Retinal pigment epithelial cell (primary cell): Measurements from ENCODE around the gene ELOVL5.

ENCODE experiments used
- DNase-seq: peaks from one replicate; pipeline ENCODE4 v3.0.0-alpha.2; 2010; ENCODE audit warnings: low read depth
- H3K4me3 ChIP-seq: 2 replicates; pipeline ENCODE4 v1.5.1; 2011; ENCODE audit warnings: mild to moderate bottlenecking, low read length, control low read depth, moderate library complexity
- TF ChIP-seq, protein P1 (sequence below): conservative IDR thresholded peaks from 2 replicates; pipeline ENCODE4 v1.5.1; 2011; ENCODE audit warnings: low read depth, low read length, control low read depth, inconsistent platforms

The ELOVL5 gene

DNA sequence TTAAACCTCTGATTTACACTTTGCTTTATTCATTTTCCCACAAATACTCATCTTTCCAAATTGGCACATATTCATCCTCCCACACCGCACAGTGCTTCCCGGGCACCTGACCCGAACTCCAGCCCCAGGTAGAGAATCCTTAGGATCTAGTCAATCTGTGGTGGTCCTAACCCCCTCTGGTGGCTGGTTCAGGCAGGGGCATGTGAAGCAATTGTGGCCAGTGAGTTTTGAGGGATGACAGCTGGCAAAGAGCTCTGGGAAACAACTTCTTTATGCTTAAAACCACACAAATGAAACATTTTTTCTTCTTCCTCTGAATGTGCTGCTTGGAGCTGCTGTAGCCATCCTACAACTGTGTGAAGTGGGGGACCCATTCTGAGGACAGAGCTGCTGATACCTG, 54.7 kb downstream of the ELOVL5 start:
- DNase-seq, result no peak
- TF ChIP-seq, protein P1, sequence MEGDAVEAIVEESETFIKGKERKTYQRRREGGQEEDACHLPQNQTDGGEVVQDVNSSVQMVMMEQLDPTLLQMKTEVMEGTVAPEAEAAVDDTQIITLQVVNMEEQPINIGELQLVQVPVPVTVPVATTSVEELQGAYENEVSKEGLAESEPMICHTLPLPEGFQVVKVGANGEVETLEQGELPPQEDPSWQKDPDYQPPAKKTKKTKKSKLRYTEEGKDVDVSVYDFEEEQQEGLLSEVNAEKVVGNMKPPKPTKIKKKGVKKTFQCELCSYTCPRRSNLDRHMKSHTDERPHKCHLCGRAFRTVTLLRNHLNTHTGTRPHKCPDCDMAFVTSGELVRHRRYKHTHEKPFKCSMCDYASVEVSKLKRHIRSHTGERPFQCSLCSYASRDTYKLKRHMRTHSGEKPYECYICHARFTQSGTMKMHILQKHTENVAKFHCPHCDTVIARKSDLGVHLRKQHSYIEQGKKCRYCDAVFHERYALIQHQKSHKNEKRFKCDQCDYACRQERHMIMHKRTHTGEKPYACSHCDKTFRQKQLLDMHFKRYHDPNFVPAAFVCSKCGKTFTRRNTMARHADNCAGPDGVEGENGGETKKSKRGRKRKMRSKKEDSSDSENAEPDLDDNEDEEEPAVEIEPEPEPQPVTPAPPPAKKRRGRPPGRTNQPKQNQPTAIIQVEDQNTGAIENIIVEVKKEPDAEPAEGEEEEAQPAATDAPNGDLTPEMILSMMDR, result peak; percentile 81
- H3K4me3 ChIP-seq, result no peak overlapping the region

DNA sequence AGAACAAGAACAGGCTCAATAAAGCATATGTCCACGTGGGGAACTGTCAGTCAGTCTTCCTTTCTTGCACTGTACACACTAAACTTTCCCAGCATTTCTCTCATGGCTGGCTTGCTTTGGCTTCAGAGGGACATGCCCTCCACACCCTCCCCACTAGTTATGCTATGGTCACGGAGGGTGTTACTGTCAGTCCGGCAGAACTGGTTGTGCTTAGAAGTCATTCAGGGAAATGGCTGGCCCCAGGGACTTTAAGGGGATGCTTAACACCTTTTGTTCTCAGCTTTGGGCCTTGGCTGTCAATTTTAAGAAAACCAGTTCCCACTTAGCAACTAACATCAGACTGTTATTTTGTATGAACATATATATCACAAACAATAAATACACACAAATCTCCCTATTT, 55.1 kb downstream of the ELOVL5 start:
- H3K4me3 ChIP-seq, result no peak overlapping the region
- TF ChIP-seq, protein P1, result no peak
- DNase-seq, result no peak

DNA sequence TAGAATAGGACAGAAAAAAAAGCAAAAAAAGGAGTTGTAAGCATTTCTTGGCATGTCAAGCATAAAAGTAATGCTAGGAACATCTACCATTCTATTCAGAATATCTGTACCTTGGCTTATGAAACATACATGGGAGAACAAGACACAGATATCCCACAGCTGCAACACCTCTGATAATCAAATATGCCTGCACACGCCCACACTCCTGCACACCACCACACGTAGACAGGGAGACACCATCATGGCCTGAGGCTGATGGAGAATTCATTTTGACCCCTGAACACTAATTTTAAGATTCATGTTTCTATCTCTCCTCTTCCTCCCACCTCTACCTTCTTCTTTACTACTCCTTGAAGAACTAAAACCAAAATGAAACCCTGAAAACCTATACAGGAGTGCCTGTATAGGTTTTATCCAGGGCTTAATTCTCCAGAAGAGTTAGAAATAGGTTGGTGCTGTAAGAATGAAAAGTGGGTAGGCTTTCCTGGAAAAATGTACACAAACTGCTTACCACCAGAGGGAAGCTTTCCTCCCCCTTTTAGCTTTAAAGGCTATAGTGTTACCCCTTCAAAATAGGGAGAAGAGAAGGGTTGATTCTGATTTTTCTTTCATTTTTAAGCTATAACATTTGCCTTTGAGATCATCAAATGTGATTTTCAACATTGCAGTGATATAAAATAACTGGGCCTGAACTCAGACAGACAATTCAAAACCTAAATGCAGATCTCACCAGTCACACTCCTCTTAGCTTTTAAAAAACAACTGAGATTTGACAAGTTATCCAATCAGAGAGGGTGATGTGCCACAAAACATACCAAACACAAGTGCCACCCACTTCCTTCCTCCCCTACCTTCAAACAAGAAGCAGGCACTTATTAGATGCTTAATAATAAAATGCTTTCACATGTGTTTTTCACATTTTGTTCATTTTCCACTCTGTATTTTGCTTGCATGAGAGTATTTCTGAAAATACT, 57.9 kb downstream of the ELOVL5 start:
- DNase-seq, result no peak
- TF ChIP-seq, protein P1, result peak; percentile 18
- no peak overlapping the region for H3K4me3 ChIP-seq

DNA sequence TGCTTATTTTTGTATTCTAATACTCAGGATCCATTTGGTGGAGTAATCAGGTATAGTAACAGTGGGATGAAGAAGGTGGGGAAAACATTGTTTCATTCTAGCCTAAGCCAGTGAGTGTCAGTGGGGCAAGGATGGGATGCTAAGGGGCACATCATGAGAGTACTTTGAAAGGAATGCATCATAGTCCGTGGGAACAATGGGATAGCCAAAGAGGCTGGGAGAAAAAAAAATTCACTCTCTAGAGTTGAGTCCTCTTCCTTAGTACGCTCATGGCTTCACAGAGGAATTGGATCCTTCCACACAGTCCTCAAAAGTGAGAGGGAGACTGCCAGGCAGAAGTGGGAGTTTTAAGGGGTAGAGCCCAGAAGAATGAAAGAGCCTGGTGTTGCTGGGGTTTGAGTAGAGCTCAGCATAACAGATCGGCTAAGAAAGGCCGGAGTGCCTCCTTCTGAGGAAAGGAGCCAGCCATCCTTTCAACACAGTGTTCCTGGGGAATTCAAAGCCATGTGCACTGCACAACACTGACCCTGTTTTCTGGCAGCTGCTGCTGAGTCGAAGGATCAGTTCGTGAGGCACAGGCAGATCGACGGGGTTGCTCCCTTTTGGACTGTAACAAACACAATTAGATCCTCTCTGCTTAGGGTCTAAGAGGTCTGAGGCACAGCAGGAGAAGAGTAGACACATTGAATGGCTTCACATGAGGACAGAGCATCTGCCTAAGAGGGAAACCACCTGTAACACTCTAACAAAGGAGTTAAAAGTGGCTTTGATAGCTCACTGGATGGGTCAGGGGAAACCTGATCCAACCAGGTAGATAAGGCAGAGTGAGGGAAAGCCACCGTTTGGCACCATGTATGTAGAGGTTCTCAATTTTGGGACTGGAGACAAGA, 61.2 kb downstream of the ELOVL5 start:
- DNase-seq, result no peak
- TF ChIP-seq, protein P1, result no peak
- no peak overlapping the region for H3K4me3 ChIP-seq

DNA sequence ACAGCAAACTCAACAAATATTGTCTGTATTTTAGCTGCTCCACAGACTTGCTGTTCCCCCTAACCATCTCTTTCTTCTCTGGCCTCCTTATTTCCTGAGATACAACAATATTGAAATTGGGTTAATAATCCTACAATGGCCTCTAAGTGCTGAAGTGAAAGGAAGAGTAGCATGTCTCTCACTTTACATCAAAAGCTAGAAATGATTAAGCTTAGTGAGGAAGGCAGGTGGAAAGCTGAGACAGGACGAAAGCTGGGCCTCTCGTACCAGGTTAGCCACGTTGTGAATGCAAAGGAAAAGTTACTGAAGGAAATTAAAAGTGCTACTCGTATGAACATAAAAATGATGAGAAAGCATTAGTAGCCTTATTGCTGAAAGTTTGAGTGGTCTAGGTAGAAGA, 63.8 kb downstream of the ELOVL5 start:
- DNase-seq, result no peak
- H3K4me3 ChIP-seq, result no peak overlapping the region
- TF ChIP-seq, protein P1, result no peak

DNA sequence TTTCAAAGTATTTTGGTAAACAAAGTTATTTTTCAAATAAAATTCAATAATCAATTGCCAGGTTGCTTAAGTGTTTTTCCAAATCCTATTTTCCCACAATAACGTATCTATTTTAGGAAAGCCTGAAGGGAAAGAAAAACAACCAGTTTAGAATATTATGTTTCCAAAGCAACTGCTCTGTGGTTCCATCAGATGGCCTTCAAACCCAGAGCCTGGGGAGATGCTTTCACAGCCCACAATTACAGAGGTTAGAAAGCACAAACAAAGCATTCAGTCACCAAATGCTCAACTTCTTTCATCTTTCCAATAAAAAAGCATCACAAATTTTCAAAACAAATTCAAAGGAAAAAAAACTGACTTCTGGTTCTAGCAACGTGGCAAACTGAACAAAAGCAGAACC, 66.0 kb downstream of the ELOVL5 start:
- H3K4me3 ChIP-seq, result no peak overlapping the region
- no peak for DNase-seq

More for the DNA sequence above, 66.0 kb downstream of the ELOVL5 start:
- TF ChIP-seq, protein P1, result no peak
